ENCODE results near the gene ANKRD52. TPM values are rescaled to one million over a fixed set of nuclear protein-coding genes. Genes with fewer than 3 reads are reported as not detected.

The ANKRD52 gene
- total and polyA plus RNA-seq, 10 of the 15 experiments (the other 5 are each of a cell fraction or from before 2014, with no cell fraction given) = 0.90 to 55.3 (median 16.1) TPM

DNA sequence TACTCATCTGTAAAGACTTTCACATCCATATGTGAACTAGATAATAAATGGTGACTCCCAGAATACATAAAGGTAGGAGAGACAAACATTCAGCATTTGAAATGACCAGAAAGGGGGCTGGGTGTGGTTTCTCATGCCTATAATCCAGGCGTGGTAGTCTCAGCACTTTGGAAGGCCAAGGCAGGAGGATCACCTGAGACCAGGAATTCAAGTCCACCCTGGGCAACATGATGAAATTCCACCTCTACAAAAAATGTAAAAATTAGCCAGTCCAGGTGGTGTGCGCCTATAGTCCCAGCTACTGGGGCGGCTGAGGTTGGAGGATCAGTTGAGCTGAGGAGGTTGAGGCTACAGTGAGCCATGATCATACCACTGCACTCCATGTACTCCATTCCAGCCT, 46.1 kb upstream of the ANKRD52 start:
- Histone ChIP-seq H3K9ac (ENCODE audit: control insufficient read depth, insufficient read depth, low read length) (no peak overlapping the region), H3K4me3 (no peak overlapping the region), H3K9me3 (replicated peaks; ENCODE audit: control insufficient read depth, insufficient read depth, low read length) (no peaks in the 10 kb centered on the region), H3K27ac (ENCODE audit: control insufficient read depth, insufficient read depth) (no peak overlapping the region), H3K4me2 (ENCODE audit: control insufficient read depth, insufficient read depth) (no peak overlapping the region), H3K36me3 (ENCODE audit: control insufficient read depth in 2 of 2, insufficient read depth in 2 of 2, low read length in 1 of 2) (peaks cover 0 to 3% of the 10 kb centered on the region in 2 experiments; a peak in 2 of 4 replicates), H4K20me1 (ENCODE audit: control insufficient read depth, insufficient read depth) (no peaks in the 10 kb centered on the region), H3K79me2 (ENCODE audit: control insufficient read depth, insufficient read depth, low read length) (peaks cover 9% of the 10 kb centered on the region), H3K27me3 (replicated peaks in 1 of 2; ENCODE audit: control insufficient read depth in 2 of 2, insufficient read depth in 2 of 2, low read length in 1 of 2) (no peaks in the 10 kb centered on the region), H2AFZ (ENCODE audit: control insufficient read depth, low read depth, low read length) (no peak overlapping the region), H3K4me1 (ENCODE audit: control insufficient read depth, insufficient read depth, low read length) (peaks cover 11% of the 10 kb centered on the region)
- FAIRE-seq = no peak
- ChIA-PET POLR2A (no interaction called here), RAD21 (ENCODE audit: unreplicated experiment) (no interaction called here), SMC1A (ENCODE audit: uncharacterized antibody, unreplicated experiment) (no interaction called here), CTCF (no interaction called here)
- BruUV-seq (replicated peaks) = no TSS peak
- intact Hi-C loops (cut with micrococcal nuclease; ENCODE audit: unreplicated experiment) (no loop called here), in situ Hi-C loops (cut with MboI) (no loop called here)
- ATAC-seq = no peak
- 77% methylated on average over 3 of the region's 3 CpGs for whole genome bisulfite sequencing (ENCODE audit: insufficient coverage, insufficient replicate concordance, low lambda C conversion rate, missing lambda C conversion rate)
- DNase-seq (ENCODE audit: low read depth, low spot score) = no peak
- TF ChIP-seq SMC3 (IDR thresholded peaks at IDR 0.05; ENCODE audit: borderline replicate concordance, low read length) (no peak), RCOR1 (conservative IDR thresholded peaks at IDR 0.05; ENCODE audit: low read depth, low read length) (no peak), POLR2AphosphoS5 (IDR thresholded peaks at IDR 0.05; ENCODE audit: low read length) (no peak), CBX5 (IDR thresholded peaks at IDR 0.05; ENCODE audit: low read depth) (no peak), YBX1 (IDR thresholded peaks at IDR 0.05) (no peak), IKZF2 (IDR thresholded peaks at IDR 0.05) (no peak), NRF1 (conservative IDR thresholded peaks at IDR 0.05; ENCODE audit: low read depth, low read length) (no peak), DPF2 (IDR thresholded peaks at IDR 0.05) (no peak), POU2F2 (IDR thresholded peaks at IDR 0.05; ENCODE audit: borderline replicate concordance, low read depth, low read length) (no peak), LARP7 (IDR thresholded peaks at IDR 0.05) (no peak), MYB (IDR thresholded peaks at IDR 0.05; ENCODE audit: borderline replicate concordance, low read depth, low read length) (no peak), IRF4 (IDR thresholded peaks at IDR 0.05; ENCODE audit: low read depth, low read length) (no peak), ETV6 (conservative IDR thresholded peaks at IDR 0.05 in 1 of 2, IDR thresholded peaks at IDR 0.05 in 1 of 2; ENCODE audit: borderline replicate concordance in 1 of 2, low read depth in 1 of 2) (no peak), NR2C1 (IDR thresholded peaks at IDR 0.05) (no peak), MEF2A (IDR thresholded peaks at IDR 0.05; ENCODE audit: insufficient read depth, low read depth, low read length) (no peak), TARDBP (IDR thresholded peaks at IDR 0.05; ENCODE audit: borderline replicate concordance) (no peak)
- TF ChIP-seq, protein P1, sequence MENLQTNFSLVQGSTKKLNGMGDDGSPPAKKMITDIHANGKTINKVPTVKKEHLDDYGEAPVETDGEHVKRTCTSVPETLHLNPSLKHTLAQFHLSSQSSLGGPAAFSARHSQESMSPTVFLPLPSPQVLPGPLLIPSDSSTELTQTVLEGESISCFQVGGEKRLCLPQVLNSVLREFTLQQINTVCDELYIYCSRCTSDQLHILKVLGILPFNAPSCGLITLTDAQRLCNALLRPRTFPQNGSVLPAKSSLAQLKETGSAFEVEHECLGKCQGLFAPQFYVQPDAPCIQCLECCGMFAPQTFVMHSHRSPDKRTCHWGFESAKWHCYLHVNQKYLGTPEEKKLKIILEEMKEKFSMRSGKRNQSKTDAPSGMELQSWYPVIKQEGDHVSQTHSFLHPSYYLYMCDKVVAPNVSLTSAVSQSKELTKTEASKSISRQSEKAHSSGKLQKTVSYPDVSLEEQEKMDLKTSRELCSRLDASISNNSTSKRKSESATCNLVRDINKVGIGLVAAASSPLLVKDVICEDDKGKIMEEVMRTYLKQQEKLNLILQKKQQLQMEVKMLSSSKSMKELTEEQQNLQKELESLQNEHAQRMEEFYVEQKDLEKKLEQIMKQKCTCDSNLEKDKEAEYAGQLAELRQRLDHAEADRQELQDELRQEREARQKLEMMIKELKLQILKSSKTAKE (IDR thresholded peaks at IDR 0.05; ENCODE audit: low read depth, poor library complexity, severe bottlenecking) = no peak
- TF ChIP-seq, protein P2, sequence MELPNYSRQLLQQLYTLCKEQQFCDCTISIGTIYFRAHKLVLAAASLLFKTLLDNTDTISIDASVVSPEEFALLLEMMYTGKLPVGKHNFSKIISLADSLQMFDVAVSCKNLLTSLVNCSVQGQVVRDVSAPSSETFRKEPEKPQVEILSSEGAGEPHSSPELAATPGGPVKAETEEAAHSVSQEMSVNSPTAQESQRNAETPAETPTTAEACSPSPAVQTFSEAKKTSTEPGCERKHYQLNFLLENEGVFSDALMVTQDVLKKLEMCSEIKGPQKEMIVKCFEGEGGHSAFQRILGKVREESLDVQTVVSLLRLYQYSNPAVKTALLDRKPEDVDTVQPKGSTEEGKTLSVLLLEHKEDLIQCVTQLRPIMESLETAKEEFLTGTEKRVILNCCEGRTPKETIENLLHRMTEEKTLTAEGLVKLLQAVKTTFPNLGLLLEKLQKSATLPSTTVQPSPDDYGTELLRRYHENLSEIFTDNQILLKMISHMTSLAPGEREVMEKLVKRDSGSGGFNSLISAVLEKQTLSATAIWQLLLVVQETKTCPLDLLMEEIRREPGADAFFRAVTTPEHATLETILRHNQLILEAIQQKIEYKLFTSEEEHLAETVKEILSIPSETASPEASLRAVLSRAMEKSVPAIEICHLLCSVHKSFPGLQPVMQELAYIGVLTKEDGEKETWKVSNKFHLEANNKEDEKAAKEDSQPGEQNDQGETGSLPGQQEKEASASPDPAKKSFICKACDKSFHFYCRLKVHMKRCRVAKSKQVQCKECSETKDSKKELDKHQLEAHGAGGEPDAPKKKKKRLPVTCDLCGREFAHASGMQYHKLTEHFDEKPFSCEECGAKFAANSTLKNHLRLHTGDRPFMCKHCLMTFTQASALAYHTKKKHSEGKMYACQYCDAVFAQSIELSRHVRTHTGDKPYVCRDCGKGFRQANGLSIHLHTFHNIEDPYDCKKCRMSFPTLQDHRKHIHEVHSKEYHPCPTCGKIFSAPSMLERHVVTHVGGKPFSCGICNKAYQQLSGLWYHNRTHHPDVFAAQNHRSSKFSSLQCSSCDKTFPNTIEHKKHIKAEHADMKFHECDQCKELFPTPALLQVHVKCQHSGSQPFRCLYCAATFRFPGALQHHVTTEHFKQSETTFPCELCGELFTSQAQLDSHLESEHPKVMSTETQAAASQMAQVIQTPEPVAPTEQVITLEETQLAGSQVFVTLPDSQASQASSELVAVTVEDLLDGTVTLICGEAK (IDR thresholded peaks at IDR 0.05; ENCODE audit: borderline replicate concordance) = no peak

Data from GM12878 (cell line).